Retinal pigment epithelial cell (primary cell): Measurements from ENCODE around the gene RHO.

Source experiments
- DNase-seq: peaks from one replicate; pipeline ENCODE4 v3.0.0-alpha.2; 2010; ENCODE audit warnings: low read depth
- H3K4me3 ChIP-seq: 2 replicates; pipeline ENCODE4 v1.5.1; 2011; ENCODE audit warnings: mild to moderate bottlenecking, low read length, control low read depth, moderate library complexity
- TF ChIP-seq, protein P1 (sequence below): conservative IDR thresholded peaks from 2 replicates; pipeline ENCODE4 v1.5.1; 2011; ENCODE audit warnings: low read depth, low read length, control low read depth, inconsistent platforms

The RHO gene

DNA sequence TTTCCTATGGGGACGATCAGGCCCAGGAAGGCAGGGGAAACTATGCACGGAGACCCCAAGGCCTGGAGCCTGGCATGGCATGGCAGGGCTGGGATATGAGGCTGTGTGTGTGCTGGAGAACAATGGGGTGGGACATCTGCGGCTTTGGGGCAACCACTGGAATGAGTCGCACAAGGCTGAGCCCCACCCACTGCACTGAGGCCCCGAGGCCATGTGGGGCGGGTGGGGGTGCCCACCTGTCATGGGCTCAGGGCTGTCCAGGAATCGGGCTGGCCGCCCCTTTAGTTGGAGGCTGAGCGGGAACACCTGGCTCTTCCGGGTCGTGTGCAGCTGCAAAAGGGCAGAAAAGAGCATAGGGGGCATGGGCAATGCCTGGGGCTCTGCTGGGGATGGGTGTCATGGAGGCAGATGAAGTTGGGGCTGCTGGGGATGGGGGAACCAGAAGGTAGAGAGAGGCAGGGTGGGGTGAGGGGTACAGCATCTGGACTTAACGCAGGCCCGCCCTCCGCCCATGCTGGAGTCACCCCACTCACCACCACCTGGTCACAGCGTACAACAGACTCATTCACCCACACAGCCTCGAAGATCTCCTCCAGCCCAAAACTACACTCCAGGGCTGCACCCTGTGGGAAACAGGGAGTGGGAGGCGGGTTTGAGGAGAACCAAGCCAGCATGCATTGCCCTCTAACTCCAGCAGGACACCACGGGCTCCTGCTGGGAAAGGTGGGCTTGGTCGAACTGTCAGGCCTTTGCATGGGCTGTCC is 47.0 kb downstream of the RHO start:
- H3K4me3 ChIP-seq: no peak overlapping the region
- DNase-seq: no peak
- TF ChIP-seq, protein P1, sequence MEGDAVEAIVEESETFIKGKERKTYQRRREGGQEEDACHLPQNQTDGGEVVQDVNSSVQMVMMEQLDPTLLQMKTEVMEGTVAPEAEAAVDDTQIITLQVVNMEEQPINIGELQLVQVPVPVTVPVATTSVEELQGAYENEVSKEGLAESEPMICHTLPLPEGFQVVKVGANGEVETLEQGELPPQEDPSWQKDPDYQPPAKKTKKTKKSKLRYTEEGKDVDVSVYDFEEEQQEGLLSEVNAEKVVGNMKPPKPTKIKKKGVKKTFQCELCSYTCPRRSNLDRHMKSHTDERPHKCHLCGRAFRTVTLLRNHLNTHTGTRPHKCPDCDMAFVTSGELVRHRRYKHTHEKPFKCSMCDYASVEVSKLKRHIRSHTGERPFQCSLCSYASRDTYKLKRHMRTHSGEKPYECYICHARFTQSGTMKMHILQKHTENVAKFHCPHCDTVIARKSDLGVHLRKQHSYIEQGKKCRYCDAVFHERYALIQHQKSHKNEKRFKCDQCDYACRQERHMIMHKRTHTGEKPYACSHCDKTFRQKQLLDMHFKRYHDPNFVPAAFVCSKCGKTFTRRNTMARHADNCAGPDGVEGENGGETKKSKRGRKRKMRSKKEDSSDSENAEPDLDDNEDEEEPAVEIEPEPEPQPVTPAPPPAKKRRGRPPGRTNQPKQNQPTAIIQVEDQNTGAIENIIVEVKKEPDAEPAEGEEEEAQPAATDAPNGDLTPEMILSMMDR: no peak

DNA sequence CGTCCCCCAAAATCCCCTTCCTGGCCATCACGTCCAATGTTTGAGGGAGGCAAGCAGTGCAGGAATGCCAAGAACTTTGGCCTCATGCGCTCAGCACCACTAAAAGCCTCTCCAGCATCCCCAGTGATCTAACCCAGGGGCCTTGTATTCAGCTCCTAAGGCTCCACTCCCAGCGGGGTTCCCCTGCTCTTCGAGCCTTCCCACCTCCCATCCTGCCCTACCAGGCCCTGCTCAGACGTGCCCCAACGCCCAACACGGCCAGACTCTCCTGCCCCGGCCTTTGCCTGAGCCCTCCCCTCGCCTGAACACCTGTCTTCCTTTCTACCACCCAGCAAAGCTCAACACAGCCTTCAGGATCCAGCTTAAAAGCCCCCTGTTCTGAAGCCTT is 47.6 kb downstream of the RHO start:
- H3K4me3 ChIP-seq: no peak overlapping the region
- DNase-seq: no peak
- TF ChIP-seq, protein P1: no peak

DNA sequence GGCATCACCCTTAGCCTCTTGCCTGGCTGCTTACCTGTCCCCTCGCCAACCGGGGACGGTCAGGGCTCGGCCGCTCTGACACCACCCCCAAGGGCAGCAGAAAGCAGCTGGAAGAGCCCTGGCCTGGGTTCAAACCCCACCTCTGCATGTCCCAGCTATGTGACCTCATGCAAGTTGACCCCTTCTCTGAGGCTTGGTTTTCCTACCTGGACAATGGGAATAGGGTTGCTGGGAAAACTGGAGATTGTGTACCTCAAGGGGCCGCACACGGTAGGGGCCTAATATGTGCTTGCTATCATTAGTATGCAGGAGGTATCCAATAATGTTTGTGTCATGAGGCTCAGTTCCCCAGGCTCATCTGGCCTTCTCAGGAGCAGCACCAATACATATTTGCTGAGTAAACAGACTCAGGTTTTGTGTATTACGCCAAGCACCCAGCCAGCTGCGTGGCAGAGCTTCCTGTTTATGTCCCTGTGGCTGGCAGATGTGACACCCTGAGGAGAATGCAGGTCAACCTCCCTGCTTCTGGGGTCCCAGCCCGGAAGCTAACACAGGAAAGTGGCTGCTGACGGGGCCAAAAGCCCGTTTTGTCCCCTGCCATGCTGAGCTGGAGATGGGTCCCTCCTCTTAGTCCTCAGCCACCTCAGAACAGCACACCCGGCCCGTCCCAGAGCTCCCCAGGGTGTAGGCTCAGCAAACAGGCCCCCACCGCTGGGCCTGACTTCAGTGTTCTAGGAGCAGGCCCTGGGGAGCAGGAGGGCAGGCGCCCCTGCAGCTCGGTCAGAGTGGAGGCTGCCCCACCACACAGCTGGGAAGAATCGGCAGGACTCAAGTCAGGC is 48.3 kb downstream of the RHO start:
- no peak overlapping the region for H3K4me3 ChIP-seq
- no peak for DNase-seq
- TF ChIP-seq, protein P1: no peak

DNA sequence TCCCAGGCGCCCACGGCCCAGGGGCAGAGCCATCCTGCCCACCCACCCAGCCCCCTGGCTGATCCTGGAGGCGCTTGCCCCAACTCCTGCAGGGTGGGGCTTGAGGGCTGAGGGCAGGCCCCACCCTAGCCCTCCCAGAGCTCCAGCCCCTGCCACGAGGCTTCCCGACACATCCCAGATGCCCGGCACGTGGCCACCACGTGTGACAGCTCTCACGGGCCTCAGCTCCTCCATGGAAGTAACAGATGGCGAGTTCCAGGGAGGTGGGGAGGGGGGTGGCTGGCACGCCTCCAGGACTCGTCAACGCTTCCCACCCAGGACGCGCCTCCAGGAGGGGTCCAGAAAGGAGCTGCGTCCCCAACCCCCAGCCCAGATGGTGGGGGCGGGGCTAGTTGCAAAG is 48.9 kb downstream of the RHO start:
- no peak overlapping the region for H3K4me3 ChIP-seq
- no peak for DNase-seq
- TF ChIP-seq, protein P1: no peak

DNA sequence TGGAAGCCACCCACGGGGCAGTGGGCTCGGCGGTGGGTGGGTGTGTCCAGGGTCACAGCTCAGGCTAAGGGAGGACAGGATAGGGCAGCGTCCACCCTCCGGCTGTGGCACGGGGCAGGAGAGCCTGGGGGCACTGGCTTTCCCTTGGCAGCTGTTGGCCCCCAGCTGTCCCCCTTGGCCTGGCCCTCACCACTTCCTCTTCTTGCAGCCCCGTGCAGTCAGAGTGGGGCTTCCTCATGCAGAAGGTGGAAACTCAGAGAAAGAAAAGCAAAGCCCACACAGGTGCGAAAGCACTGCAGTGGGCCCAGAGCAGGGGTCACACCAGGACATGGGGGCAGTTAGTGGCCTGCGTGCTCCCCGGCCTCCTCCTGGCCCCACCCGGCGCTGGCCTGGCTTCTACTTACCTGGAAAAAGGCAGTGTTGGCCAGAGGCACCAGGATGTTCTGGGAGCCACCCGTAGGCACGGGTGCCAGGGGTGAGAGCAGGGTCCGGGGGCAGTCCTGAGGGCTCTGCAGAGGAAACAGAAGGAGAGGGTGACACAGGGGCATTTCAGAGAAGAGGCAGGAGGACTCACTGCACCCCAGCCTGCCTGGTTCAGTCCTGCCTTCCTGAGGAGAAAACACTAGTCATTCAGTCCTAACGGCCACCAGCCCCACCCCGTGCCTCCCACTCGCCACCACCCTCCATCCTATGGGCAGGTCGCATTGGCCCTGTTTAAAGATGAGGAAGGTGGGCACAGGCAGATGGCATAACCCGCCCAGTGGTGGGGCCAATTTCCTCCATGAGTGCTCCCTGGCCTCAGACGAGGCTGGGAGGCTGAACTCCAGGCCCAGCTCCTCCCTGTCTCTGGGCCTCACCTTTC is 49.7 kb downstream of the RHO start:
- H3K4me3 ChIP-seq: no peak overlapping the region
- TF ChIP-seq, protein P1: no peak
- no peak for DNase-seq

DNA sequence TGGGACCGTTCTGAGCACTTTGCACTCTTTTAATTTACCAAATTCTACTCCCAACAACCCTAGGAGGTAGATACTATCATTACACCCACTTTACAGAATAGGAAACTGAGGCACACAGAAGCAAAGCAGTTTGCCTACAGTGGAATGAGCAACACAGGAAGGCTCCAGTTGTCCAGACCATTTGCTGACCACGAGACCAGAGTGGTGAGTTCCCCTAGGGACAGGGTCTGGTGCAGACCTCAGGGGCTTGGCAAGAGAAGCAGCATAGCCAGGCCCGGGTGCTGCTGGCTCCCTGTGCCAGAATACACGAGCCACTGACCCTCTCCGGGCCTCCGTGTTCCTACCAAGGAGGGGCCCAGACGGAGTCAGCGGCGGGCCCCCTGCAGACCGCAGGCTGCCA is 51.6 kb downstream of the RHO start:
- no peak overlapping the region for H3K4me3 ChIP-seq
- DNase-seq: no peak
- TF ChIP-seq, protein P1: no peak
